HepG2 (cell line): Measurements from ENCODE around the gene NRDE2. TPM values are rescaled to one million over a fixed set of nuclear protein-coding genes. Genes with fewer than 3 reads are reported as not detected.

ENCODE experiments used
- ATAC-seq: fragments of 200-7000 bp; cut with Tn5 transposase; 3 replicates; pipeline ENCODE4 v1.9.1; 2020; ENCODE audit warnings: mild to moderate bottlenecking, moderate library complexity
- Bru-seq: library from RNA; stranded (reverse); fragments of 400-500 nt; gene quantifications from one replicate; lab custom pipeline; 2021; lab: Mats Ljungman, UMichigan
- BruChase-seq, 2 experiments: library from RNA; stranded (reverse); fragments of 400-500 nt; gene quantifications; one replicate each; lab custom pipeline; 2021; lab: Mats Ljungman, UMichigan
- BruUV-seq: library from RNA; stranded (reverse); fragments of 400-500 nt; replicated peaks from 2 replicates; lab custom pipeline; 2021; lab: Mats Ljungman, UMichigan
- CTCF ChIA-PET: fragments of 300-600 bp; formaldehyde crosslinking; extraction: SDS; loops from one replicate; lab custom pipeline; 2021; ENCODE audit warnings: low total read pairs, inconsistent platforms, low intra/inter-chr PET ratio; lab: Yijun Ruan, JAX
- POLR2A ChIA-PET: fragments of 350-600 bp; sonication (Branson Sonifier 250); formaldehyde crosslinking; loops from one replicate; lab custom pipeline; 2020; ENCODE audit warnings: antibody characterized with exemption, inconsistent platforms; lab: Yijun Ruan, JAX
- DNase-seq: peaks from one replicate; pipeline ENCODE4 v3.0.0-alpha.2; 2015; ENCODE audit warnings: low spot score
- FAIRE-seq: peaks from 3 replicates; lab custom pipeline; 2011; peaks lifted over from hg19 to GRCh38; lab: Jason Lieb, UNC
- H2AFZ ChIP-seq: one replicate; pipeline ENCODE4 v1.6.1; 2011; ENCODE audit warnings: low read length, inconsistent platforms
- H3K27ac ChIP-seq: fragments of 300-600 bp; 3 replicates; pipeline ENCODE4 v1.8.0; 2011; ENCODE audit warnings: mixed run types, mild to moderate bottlenecking, mixed read lengths, low read length, inconsistent platforms; ENCODE audit not compliant: insufficient read depth; ENCODE audit errors: extremely low read length
- H3K27me3 ChIP-seq, 2 experiments: fragments of 200-600 bp in 1 of 2; 2 replicates in 1 of 2; 3 replicates in 1 of 2; pipeline versions ENCODE4 v1.6.0 to v1.8.0; 2011; ENCODE audit warnings: low read length in 2 of 2, mild to moderate bottlenecking in 2 of 2, moderate library complexity in 2 of 2, inconsistent platforms in 1 of 2; ENCODE audit not compliant: insufficient read depth in 2 of 2, control insufficient read depth in 1 of 2
- H3K36me3 ChIP-seq, 2 experiments: fragments of 200-600 bp in 1 of 2; replicated peaks in 1 of 2; 2 replicates in 1 of 2; 3 replicates in 1 of 2; pipeline versions ENCODE4 v1.5.1 to v1.8.0; 2011; ENCODE audit warnings: low read length in 2 of 2, inconsistent platforms in 1 of 2; ENCODE audit not compliant: insufficient read depth in 2 of 2, control insufficient read depth in 1 of 2
- H3K4me1 ChIP-seq: 2 replicates; pipeline ENCODE4 v1.5.1; 2012; ENCODE audit warnings: low read length, inconsistent platforms; ENCODE audit not compliant: insufficient read depth
- H3K4me2 ChIP-seq: 2 replicates; pipeline ENCODE4 v1.6.0; 2011; ENCODE audit warnings: low read depth, low read length, inconsistent platforms
- H3K4me3 ChIP-seq, 3 experiments: fragments of 200-600 bp in 1 of 3; sonication (generic), shearing (Covaris generic) in 1 of 3; replicated peaks in 1 of 3; 2 replicates each; pipeline ENCODE4 v1.5.1; 2011 to 2016; ENCODE audit warnings: low read length in 3 of 3, inconsistent platforms in 2 of 3, low read depth in 2 of 3, mild to moderate bottlenecking in 2 of 3, control low read depth in 1 of 3, mixed read lengths in 1 of 3; ENCODE audit not compliant: insufficient read depth in 1 of 3
- H3K79me2 ChIP-seq: one replicate; pipeline ENCODE4 v1.6.1; 2011; ENCODE audit warnings: low read length, inconsistent platforms; ENCODE audit not compliant: insufficient read depth
- H3K9ac ChIP-seq: 2 replicates; pipeline ENCODE4 v1.6.0; 2011; ENCODE audit warnings: mild to moderate bottlenecking, low read depth, low read length, inconsistent platforms; ENCODE audit not compliant: insufficient read depth
- H3K9me3 ChIP-seq: 2 replicates; pipeline ENCODE4 v1.5.1; 2012; ENCODE audit warnings: mild to moderate bottlenecking, low read length
- H4K20me1 ChIP-seq: 2 replicates; pipeline ENCODE4 v1.6.0; 2011; ENCODE audit warnings: inconsistent platforms, mild to moderate bottlenecking, low read length, moderate library complexity; ENCODE audit not compliant: insufficient read depth
- ETV5 ChIP-seq: IDR thresholded peaks from 2 replicates; pipeline ENCODE4 v1.6.1; 2018; ENCODE audit warnings: missing biosample characterization, missing genetic modification reagents, inconsistent platforms, borderline replicate concordance
- FUBP1 ChIP-seq: sonication (generic); formaldehyde crosslinking; IDR thresholded peaks from 2 replicates; pipeline ENCODE4 v1.5.1; 2020; ENCODE audit warnings: missing genetic modification reagents, mild to moderate bottlenecking, borderline replicate concordance
- GFI1 ChIP-seq: sonication (generic); formaldehyde crosslinking; IDR thresholded peaks from 2 replicates; pipeline ENCODE4 v1.5.0; 2020; ENCODE audit warnings: missing genetic modification reagents, mild to moderate bottlenecking, borderline replicate concordance
- MAF1 ChIP-seq: sonication (generic); formaldehyde crosslinking; IDR thresholded peaks from 2 replicates; pipeline ENCODE4 v1.5.0; 2020; ENCODE audit warnings: missing genetic modification reagents, borderline replicate concordance
- MBD4 ChIP-seq: IDR thresholded peaks from 2 replicates; pipeline ENCODE4 v1.6.1; 2012; ENCODE audit warnings: low read length, inconsistent platforms, borderline replicate concordance
- NFYB ChIP-seq: sonication (generic); formaldehyde crosslinking; IDR thresholded peaks from 2 replicates; pipeline ENCODE4 v1.4.0; 2020; ENCODE audit warnings: missing genetic modification reagents
- PITX1 ChIP-seq: sonication (generic); formaldehyde crosslinking; IDR thresholded peaks from 2 replicates; pipeline ENCODE4 v1.5.1; 2020; ENCODE audit warnings: mild to moderate bottlenecking, missing genetic modification reagents
- RFX5 ChIP-seq: IDR thresholded peaks from 2 replicates; pipeline ENCODE4 v1.6.1; 2011; ENCODE audit warnings: low read depth, low read length, improper control_type of control experiment
- SMAD1 ChIP-seq: sonication (generic); formaldehyde crosslinking; IDR thresholded peaks from 2 replicates; pipeline ENCODE4 v1.4.0; 2020; ENCODE audit warnings: missing genetic modification reagents, low read depth, mild to moderate bottlenecking, borderline replicate concordance
- XRCC5 ChIP-seq: fragments of 200-400 bp; formaldehyde crosslinking; optimal IDR thresholded peaks from 2 replicates; pipeline ENCODE3; 2017; ENCODE audit warnings: mild to moderate bottlenecking, low read length
- ZNF20 ChIP-seq: sonication (generic); formaldehyde crosslinking; IDR thresholded peaks from 2 replicates; pipeline ENCODE4 v1.4.0; 2020; ENCODE audit warnings: mild to moderate bottlenecking, moderate library complexity, missing genetic modification reagents
- ZNF253 ChIP-seq: sonication (generic); formaldehyde crosslinking; IDR thresholded peaks from 2 replicates; pipeline ENCODE4 v1.8.0; 2022; ENCODE audit warnings: mild to moderate bottlenecking, missing genetic modification reagents, borderline replicate concordance
- ZNF510 ChIP-seq: sonication (generic); formaldehyde crosslinking; IDR thresholded peaks from 2 replicates; pipeline ENCODE4 v1.4.0; 2020; ENCODE audit warnings: low read depth, mild to moderate bottlenecking, missing genetic modification reagents
- ZNF782 ChIP-seq: sonication (generic); formaldehyde crosslinking; IDR thresholded peaks from 2 replicates; pipeline ENCODE4 v1.4.0; 2020; ENCODE audit warnings: missing genetic modification reagents, mild to moderate bottlenecking, borderline replicate concordance
- ZNF891 ChIP-seq: sonication (generic); formaldehyde crosslinking; IDR thresholded peaks from 2 replicates; pipeline ENCODE4 v1.5.0; 2020; ENCODE audit warnings: mild to moderate bottlenecking, missing genetic modification reagents
- WGBS: methylation state at CpG from one replicate; pipeline ENCODE4 v1.1.6; 2017; ENCODE audit warnings: low lambda C conversion rate; 5-methylcytosine and 5-hydroxymethylcytosine counted together
- in situ Hi-C: cut with HindIII; loops from 2 replicates; pipeline ENCODE4 v1.10.0; 2017; ENCODE audit warnings: low pct_unique_long_range_greater_than_20kb; ENCODE audit not compliant: extremely low pct_ligation_motif_present
- intact Hi-C: fragments of 100-400 bp; cut with micrococcal nuclease; formaldehyde crosslinking; loops from one replicate; pipeline ENCODE4 v1.10.0; 2022; ENCODE audit not compliant: unreplicated experiment
- long read RNA-seq, 2 experiments: library from RNA in 1 of 2; library from polyadenylated mRNA in 1 of 2; stranded (forward) in 1 of 2; unstranded in 1 of 2; transcript quantifications; one replicate each; pipeline ENCODE4 v2.0.0, GENCODE V29; 2019 to 2022
- polyA minus RNA-seq, 3 experiments: library from RNA; depleted of rRNA, polyadenylated mRNA; stranded (reverse); fragments of >200 nt; gene quantifications; 2 replicates each; pipeline ENCODE4 v1.2.3, GENCODE V29; 2011; ENCODE audit warnings: low replicate concordance in 1 of 3
- polyA plus RNA-seq, 8 experiments: library from polyadenylated mRNA; depleted of rRNA in 3 of 8; stranded (reverse) in 7 of 8; unstranded in 1 of 8; fragments of >200 nt; fragmentation: Illumina TruSeq in 4 of 8; extraction: Trizol in 4 of 8; gene quantifications; 2 replicates each; pipeline versions ENCODE4 v1.2.1 to v1.2.3, GENCODE V29; 2011 to 2016; ENCODE audit warnings: low read depth in 4 of 8, missing spikeins in 1 of 8, mixed read lengths in 1 of 8; ENCODE audit not compliant: insufficient read depth in 1 of 8
- total RNA-seq, 5 experiments: library from RNA; depleted of rRNA; stranded (reverse); fragments of >200 nt; fragmentation: Illumina TruSeq; extraction: Trizol; gene quantifications; 2 replicates each; pipeline ENCODE4 v1.2.3, GENCODE V29; 2016; ENCODE audit warnings: low read depth in 1 of 5

Gene NRDE2
- total RNA-seq (2016; rRNA removed; fragmentation: Illumina TruSeq; extraction: Trizol) (12.5 and 16.9 TPM in 2 replicates), polyA plus RNA-seq (2011; rRNA removed) (5.6 TPM in 2 replicates), polyA minus RNA-seq (2011; rRNA and poly(A)+ RNA removed; ENCODE audit: low replicate concordance) (9.4 and 26.4 TPM in 2 replicates), Bru-seq, nascent RNA (percentile 75 among the genes with signal in this experiment), BruChase-seq, experiment 1, labeled RNA remaining after a 6-hour chase (percentile 72 among the genes with signal in this experiment), BruChase-seq, experiment 2, labeled RNA remaining after a 2-hour chase (percentile 70 among the genes with signal in this experiment)
- total RNA-seq (2016; cell fraction: cytosol; rRNA removed; fragmentation: Illumina TruSeq; extraction: Trizol; ENCODE audit: low read depth): 2.5 and 3.0 TPM in 2 replicates
- total RNA-seq (2016; cell fraction: insoluble cytoplasmic fraction; rRNA removed; fragmentation: Illumina TruSeq; extraction: Trizol): 14.5 and 15.2 TPM in 2 replicates
- total RNA-seq (2016; cell fraction: membrane; rRNA removed; fragmentation: Illumina TruSeq; extraction: Trizol): 3.4 and 3.9 TPM in 2 replicates
- 19.1 and 19.5 TPM in 2 replicates for total RNA-seq (2016; cell fraction: nucleus; rRNA removed; fragmentation: Illumina TruSeq; extraction: Trizol)
- 4.7 and 5.4 TPM in 2 replicates for polyA plus RNA-seq (2011; cell fraction: cytosol; rRNA removed)
- 12.3 and 13.4 TPM in 2 replicates for polyA plus RNA-seq (2011; cell fraction: nucleus; rRNA removed)
- 5.2 and 6.2 TPM in 2 replicates for polyA plus RNA-seq (2012)
- 0.38 and 0.41 TPM in 2 replicates for polyA plus RNA-seq (2016; cell fraction: cytosol; fragmentation: Illumina TruSeq; extraction: Trizol; ENCODE audit: low read depth)
- 9.6 and 10.3 TPM in 2 replicates for polyA plus RNA-seq (2016; cell fraction: insoluble cytoplasmic fraction; fragmentation: Illumina TruSeq; extraction: Trizol; ENCODE audit: low read depth)
- polyA plus RNA-seq (2016; cell fraction: membrane; fragmentation: Illumina TruSeq; extraction: Trizol; ENCODE audit: low read depth): 0.86 and 0.92 TPM in 2 replicates
- 14.5 and 18.6 TPM in 2 replicates for polyA plus RNA-seq (2016; cell fraction: nucleus; fragmentation: Illumina TruSeq; extraction: Trizol; ENCODE audit: insufficient read depth, low read depth)
- 3.1 and 3.3 TPM in 2 replicates for polyA minus RNA-seq (2011; cell fraction: cytosol; rRNA and poly(A)+ RNA removed)
- polyA minus RNA-seq (2011; cell fraction: nucleus; rRNA and poly(A)+ RNA removed): 24.8 and 25.6 TPM in 2 replicates
- long read RNA-seq, experiment 1, full-length matches to known transcripts: 2 of 8 reads
- long read RNA-seq, experiment 1, partial matches to known transcripts: 2 of 8 reads
- long read RNA-seq, experiment 1, other reads (novel, unspliced or antisense): 4 of 8 reads
- long read RNA-seq, experiment 2, partial matches to known transcripts: 6 of 16 reads
- long read RNA-seq, experiment 2, other reads (novel, unspliced or antisense): 10 of 16 reads

- FAIRE-seq (no peak), DNase-seq (peak; percentile 94), ATAC-seq (peak; percentile 96)
- Histone ChIP-seq H3K4me2 (peak within 1 kb of the TSS; percentile 84), H3K9me3 (no peaks in the 10 kb centered on the region), H3K9ac (peak within 1 kb of the TSS; percentile 83), H3K27ac (peak within 1 kb of the TSS; percentile 73), H4K20me1 (no peaks in the 10 kb centered on the region), H3K27me3 (no peaks in the 10 kb centered on the region), H3K79me2 (peaks cover 27% of the 10 kb centered on the region), H3K4me1 (peaks cover 20% of the 10 kb centered on the region), H3K4me3 (peak within 1 kb of the TSS; percentile 62 to 93 (median 75)), H3K36me3 (0 out of 5 replicates have a peak, but pooled peaks cover 0 to 2% of the 10 kb centered on the region in 2 experiments), H2AFZ (peak within 1 kb of the TSS; percentile 85)
- intact Hi-C loops (loop anchor here (1.0 kb wide), 1 partner anchor 52 kb away; no protein-coding TSS in a partner anchor), in situ Hi-C loops (no loop called here)
- WGBS: 1% methylated on average over 32 of the region's 46 CpGs
- TSS peak; percentile 77 for BruUV-seq
- POLR2A ChIA-PET: interaction anchor here (1.2 kb wide), 2 partner anchors 51 to 52 kb away, joined by 4 to 5 read pairs; no protein-coding TSS in a partner anchor
- CTCF ChIA-PET: no interaction called here
- 0 out of 2 replicates have a peak, but pooled peaks have one; percentile 24 for TF ChIP-seq MAF1 (CRISPR knock-in tag)
- TF ChIP-seq PITX1: peak; percentile 42; the same call in 1 of the 2 replicates
- peak; percentile 41; the same call in 1 of the 2 replicates for TF ChIP-seq ETV5 (CRISPR knock-in tag)
- peak; percentile 34; the same call in 1 of the 2 replicates for TF ChIP-seq GFI1
- peak; percentile 55; the same call in 1 of the 2 replicates for TF ChIP-seq ZNF891 (CRISPR knock-in tag)
- TF ChIP-seq ZNF782 (CRISPR knock-in tag): no peak
- 0 out of 2 replicates have a peak, but pooled peaks have one; percentile 77 for TF ChIP-seq ZNF510 (CRISPR knock-in tag)
- no peak for TF ChIP-seq ZNF20 (CRISPR knock-in tag)
- no peak for TF ChIP-seq ZNF253
- no peak for TF ChIP-seq FUBP1
- 0 out of 2 replicates have a peak, but pooled peaks have one; percentile 34 for TF ChIP-seq SMAD1 (CRISPR knock-in tag)
- TF ChIP-seq RFX5: no peak
- peak; percentile 61 for TF ChIP-seq NFYB (CRISPR knock-in tag)
- TF ChIP-seq MBD4: no peak
- TF ChIP-seq XRCC5: peak; percentile 48
These were observed at the start of gene NRDE2 for GRCh38 chr14:90331497-90332270. Gene NRDE2 (minus strand): TSS chr14:90331941. CDS start chr14:90331904, 37 bp downstream.
